Measurements from ENCODE around the gene BASP1.
"Not testable (repeated sequence)": the region's sequence is repeated elsewhere in the genome, so short reads cannot be mapped to it uniquely, and the experiment has no call there.

BASP1 gene

GRCh38 chr5:17255471-17256021, 38.1 kb downstream of the BASP1 start:
- in situ Hi-C loops (cut with HindIII; ENCODE audit: low sequenced_read_pairs): no loop called here
- no peak for DNase-seq (ENCODE audit: low read depth)
- no peak for TF ChIP-seq CTCF (IDR thresholded peaks at IDR 0.05; ENCODE audit: low read depth, low read length, missing control alignments)

DNA sequence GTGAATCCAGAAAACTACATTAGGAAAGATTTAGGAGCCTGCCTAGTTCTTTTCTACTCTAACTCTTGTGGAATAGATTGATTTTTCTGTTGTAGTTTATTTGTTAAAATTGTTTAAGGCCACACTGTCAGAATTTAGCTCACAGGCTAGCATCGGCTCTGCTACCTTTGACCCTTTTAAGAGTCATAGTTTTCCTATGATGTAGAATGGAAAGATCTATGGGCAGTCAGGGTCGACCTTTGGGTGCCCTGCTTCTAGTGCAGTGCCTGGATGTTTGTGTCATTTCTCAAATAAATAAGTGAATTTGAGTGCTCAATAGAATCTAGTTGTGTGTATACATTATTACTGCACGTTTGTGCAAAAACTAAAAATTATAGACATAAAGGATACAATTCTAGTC, 38.7 kb downstream of the BASP1 start:
- H3K4me3 ChIP-seq (ENCODE audit: low read depth, low read length): no peak overlapping the region
- DNase-seq (ENCODE audit: low read depth): no peak
- TF ChIP-seq CTCF (IDR thresholded peaks at IDR 0.05; ENCODE audit: low read depth, low read length, missing control alignments): no peak
- in situ Hi-C loops (cut with HindIII; ENCODE audit: low sequenced_read_pairs): no loop called here

More at GRCh38 chr5:17255471-17256021, 38.1 kb downstream of the BASP1 start:
- H3K4me3 ChIP-seq (ENCODE audit: low read depth, low read length): no peak overlapping the region

GRCh38 chr5:17256839-17257238, 39.4 kb downstream of the BASP1 start:
- DNase-seq (ENCODE audit: low read depth): no peak
- TF ChIP-seq CTCF (IDR thresholded peaks at IDR 0.05; ENCODE audit: low read depth, low read length, missing control alignments): no peak
- H3K4me3 ChIP-seq (ENCODE audit: low read depth, low read length): no peak overlapping the region
- in situ Hi-C loops (cut with HindIII; ENCODE audit: low sequenced_read_pairs): no loop called here

- in situ Hi-C loops (cut with HindIII; ENCODE audit: low sequenced_read_pairs): no loop called here
- no peak overlapping the region for H3K4me3 ChIP-seq (ENCODE audit: low read depth, low read length)
- no peak for TF ChIP-seq CTCF (IDR thresholded peaks at IDR 0.05; ENCODE audit: low read depth, low read length, missing control alignments)
- DNase-seq (ENCODE audit: low read depth): no peak
Measured at GRCh38 chr5:17257705-17258273, 40.4 kb downstream of the BASP1 start.

DNA sequence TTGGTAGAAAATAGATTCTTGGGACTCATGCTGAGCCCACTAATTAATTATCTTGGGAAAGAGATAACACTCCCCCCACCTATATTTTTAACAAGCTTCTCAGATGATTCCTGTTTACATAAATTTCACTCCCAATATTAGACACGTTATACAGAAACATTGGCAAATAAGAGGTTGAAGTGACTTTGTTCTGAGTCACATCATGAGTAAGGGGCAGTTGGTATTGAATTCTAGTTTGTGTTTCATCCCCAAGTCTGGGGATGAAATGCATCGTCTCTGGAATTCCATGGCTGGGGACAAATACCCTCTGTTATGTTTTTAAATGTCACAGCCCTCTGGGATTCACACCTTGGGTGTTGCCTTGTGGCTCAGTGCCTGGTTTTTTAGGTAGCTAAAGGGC, 41.0 kb downstream of the BASP1 start:
- no peak for TF ChIP-seq CTCF (IDR thresholded peaks at IDR 0.05; ENCODE audit: low read depth, low read length, missing control alignments)
- in situ Hi-C loops (cut with HindIII; ENCODE audit: low sequenced_read_pairs): no loop called here
- DNase-seq (ENCODE audit: low read depth): no peak
- H3K4me3 ChIP-seq (ENCODE audit: low read depth, low read length): no peak overlapping the region

- H3K4me3 ChIP-seq (ENCODE audit: low read depth, low read length); DNase-seq (ENCODE audit: low read depth); in situ Hi-C loops (cut with HindIII; ENCODE audit: low sequenced_read_pairs): not testable (repeated sequence)
Measured at GRCh38 chr5:17259012-17259411, 41.6 kb downstream of the BASP1 start.

GRCh38 chr5:17259630-17260257, 42.3 kb downstream of the BASP1 start:
- in situ Hi-C loops (cut with HindIII; ENCODE audit: low sequenced_read_pairs): no loop called here
- no peak for TF ChIP-seq CTCF (IDR thresholded peaks at IDR 0.05; ENCODE audit: low read depth, low read length, missing control alignments)
- H3K4me3 ChIP-seq (ENCODE audit: low read depth, low read length): no peak overlapping the region
- DNase-seq (ENCODE audit: low read depth): no peak

Data from astrocyte of the cerebellum (primary cell).